Activated naive CD4-positive, alpha-beta T cell treated with anti-CD3 and anti-CD28 coated beads, Interleukin-2, amount 50 U/mL, for 24 hours (primary cell): ENCODE data around the gene GPR183.
"Not testable (repeated sequence)": the region's sequence is repeated elsewhere in the genome, so short reads cannot be mapped to it uniquely, and the experiment has no call there.

Experiments used
- H3K27ac Mint-ChIP-seq: one replicate; pipeline ENCODE4 v1.8.0; 2021; ENCODE audit warnings: mild to moderate bottlenecking, mixed read lengths
- H3K27me3 Mint-ChIP-seq: one replicate; pipeline ENCODE4 v1.8.0; 2021; ENCODE audit warnings: mixed read lengths
- H3K36me3 Mint-ChIP-seq: one replicate; pipeline ENCODE4 v1.8.0; 2021; ENCODE audit warnings: mixed read lengths
- H3K4me1 Mint-ChIP-seq: one replicate; pipeline ENCODE4 v1.8.0; 2021; ENCODE audit warnings: mixed read lengths
- H3K4me3 Mint-ChIP-seq: one replicate; pipeline ENCODE4 v1.8.0; 2021; ENCODE audit warnings: mild to moderate bottlenecking, mixed read lengths
- H3K9me3 Mint-ChIP-seq: one replicate; pipeline ENCODE4 v1.8.0; 2021; ENCODE audit warnings: mixed read lengths

The GPR183 gene

DNA sequence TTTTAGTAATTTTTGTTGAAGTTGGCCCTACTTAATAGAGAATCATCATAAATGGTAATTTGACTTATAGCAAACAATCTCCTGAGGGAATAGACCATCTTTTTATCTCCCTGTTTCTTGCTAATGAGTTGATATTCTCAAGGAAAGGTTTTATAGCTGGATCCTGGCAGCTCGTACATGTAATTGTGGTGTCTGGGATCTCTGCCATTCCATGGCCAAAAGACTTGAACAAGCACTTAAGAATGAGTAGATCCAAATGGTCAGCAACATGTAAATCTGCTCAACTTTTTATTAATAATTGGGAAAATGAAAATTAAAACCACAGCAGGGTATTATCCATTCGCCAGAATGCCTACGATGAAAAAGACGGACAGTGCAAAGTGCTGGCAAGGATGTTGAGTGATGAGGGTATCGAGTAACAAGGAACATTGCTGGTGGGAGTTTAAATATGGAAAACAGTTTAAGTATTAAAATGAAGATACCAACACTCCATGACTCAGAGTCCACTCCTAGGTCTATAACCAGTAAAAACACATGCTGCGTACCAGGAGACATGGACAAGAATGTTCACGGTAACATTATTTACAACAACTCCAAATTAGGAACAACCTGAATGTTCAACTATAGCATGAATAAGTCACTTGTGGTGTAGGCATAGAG is 43.9 kb downstream of the GPR183 start:
- Mint-ChIP-seq H3K4me1 (peaks cover 78% of the 10 kb centered on the region), H3K36me3 (peaks cover 5% of the 10 kb centered on the region), H3K4me3 (no peak overlapping the region), H3K27ac (peak overlapping the region; percentile 87), H3K9me3 (no peaks in the 10 kb centered on the region), H3K27me3 (no peaks in the 10 kb centered on the region)

DNA sequence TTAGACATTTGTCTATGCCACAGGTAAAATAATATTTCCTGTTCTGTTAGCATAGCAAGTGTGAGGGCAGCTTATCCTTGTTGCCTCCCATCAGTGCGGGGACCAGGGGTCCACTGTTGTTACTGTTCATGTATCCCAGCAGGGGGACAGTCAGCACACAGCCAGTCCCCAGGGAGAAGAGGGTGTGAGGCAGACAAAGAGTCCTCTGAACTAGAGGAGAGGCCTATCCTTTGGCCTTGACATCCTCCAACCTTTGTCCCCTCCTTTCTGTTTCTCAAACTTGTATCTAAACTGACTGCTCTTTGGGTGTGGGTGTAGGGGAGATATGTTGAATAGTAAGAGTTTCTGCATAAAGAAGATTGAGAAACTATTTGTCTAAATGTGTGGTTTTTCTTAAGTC is 46.1 kb downstream of the GPR183 start:
- Mint-ChIP-seq H3K27me3 (no peaks in the 10 kb centered on the region), H3K36me3 (peaks cover 6% of the 10 kb centered on the region)

DNA sequence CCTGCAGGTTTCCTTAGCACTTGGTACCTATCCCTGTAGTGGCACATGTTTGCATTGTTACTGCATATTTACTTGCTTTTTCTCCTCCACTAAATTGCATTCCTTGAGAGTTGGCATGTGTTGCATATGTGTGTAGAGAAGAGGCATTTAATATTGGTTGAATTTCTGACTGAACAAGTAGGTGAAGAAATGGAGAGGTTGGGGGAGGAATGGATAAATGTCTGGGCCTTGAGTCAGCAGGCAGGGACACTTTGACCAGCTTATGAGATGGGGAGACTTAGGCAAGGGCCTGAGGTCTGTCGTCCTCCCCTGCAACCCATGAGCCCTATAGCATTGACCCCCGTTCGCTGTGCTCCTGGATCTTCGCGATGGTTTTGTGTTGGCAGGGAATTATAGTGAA is 47.0 kb downstream of the GPR183 start:
- Mint-ChIP-seq H3K4me1 (peaks cover 92% of the 10 kb centered on the region), H3K27ac (peak overlapping the region; percentile 85), H3K36me3 (peaks cover 8% of the 10 kb centered on the region), H3K27me3 (no peaks in the 10 kb centered on the region), H3K4me3 (peak overlapping the region; percentile 57), H3K9me3 (no peaks in the 10 kb centered on the region)

More for the DNA sequence above, 46.1 kb downstream of the GPR183 start:
- Mint-ChIP-seq H3K4me3 (peak overlapping the region; percentile 30), H3K9me3 (no peaks in the 10 kb centered on the region), H3K4me1 (peaks cover 90% of the 10 kb centered on the region), H3K27ac (peak overlapping the region; percentile 87)

DNA sequence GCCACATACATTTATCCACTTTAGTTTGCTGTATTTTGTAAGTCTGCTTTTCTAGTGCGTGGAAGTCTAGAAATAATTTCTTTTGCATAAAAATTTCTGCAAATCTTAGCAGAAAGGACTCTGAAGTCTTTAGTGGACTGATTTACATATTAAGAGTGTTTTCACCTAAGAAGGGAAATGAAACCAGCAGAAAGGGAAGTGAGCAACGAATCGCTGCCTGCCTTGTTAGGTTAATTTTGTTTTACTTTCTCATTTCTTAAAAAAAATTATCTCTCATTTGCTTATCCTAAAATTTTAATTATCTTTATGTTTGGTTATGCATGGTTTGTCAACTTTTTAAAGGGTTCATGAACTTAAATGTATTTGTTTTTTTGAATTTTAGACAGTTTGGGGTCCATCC is 48.3 kb downstream of the GPR183 start:
- peaks cover 14% of the 10 kb centered on the region for H3K36me3 Mint-ChIP-seq
- H3K27me3 Mint-ChIP-seq = no peaks in the 10 kb centered on the region
- H3K4me3 Mint-ChIP-seq = peak overlapping the region; percentile 90
- peaks cover 89% of the 10 kb centered on the region for H3K4me1 Mint-ChIP-seq
- peak overlapping the region; percentile 97 for H3K27ac Mint-ChIP-seq
- peaks cover 5% of the 10 kb centered on the region for H3K9me3 Mint-ChIP-seq

DNA sequence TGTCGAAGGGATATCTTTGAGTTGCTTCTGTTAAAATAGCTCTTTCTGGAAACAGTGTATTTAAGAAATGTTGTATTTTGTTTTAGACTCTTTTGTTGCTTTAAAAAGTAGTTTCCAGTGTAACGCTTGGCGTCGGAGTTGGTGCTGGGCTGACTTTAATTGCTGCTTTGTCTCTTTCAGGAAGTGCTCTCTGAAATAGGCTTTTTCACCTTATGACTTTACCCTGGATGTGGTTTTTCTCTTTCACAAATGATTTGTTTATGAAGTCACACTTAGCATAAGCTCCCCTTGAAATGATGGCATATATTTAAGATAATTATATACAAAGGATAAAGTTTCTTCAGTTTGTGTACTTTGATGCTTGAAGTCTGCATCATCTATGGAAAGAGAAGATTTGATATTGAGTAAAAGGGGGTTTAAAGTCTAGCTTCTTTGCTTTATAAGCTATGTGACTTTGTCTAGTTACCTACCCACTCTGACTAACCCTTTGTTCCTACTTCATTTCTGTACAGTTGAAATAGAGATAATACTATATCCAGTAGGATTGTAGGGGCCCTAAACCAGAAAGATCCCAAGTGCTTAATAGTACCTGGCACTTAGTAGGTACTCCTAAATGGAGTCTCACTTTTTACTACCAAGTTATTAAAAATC is 48.9 kb downstream of the GPR183 start, which contains the start of gene GPR18:
TSS of gene GPR18 (minus strand) at position 170 of the 651 bp plus-strand sequence. CDS start 2,507 bp downstream, outside the sequence.
- no peaks in the 10 kb centered on the region for H3K27me3 Mint-ChIP-seq
- H3K9me3 Mint-ChIP-seq = peaks cover 5% of the 10 kb centered on the region
- peaks cover 14% of the 10 kb centered on the region for H3K36me3 Mint-ChIP-seq
- H3K4me1 Mint-ChIP-seq = peaks cover 88% of the 10 kb centered on the region
- peak within 1 kb of the TSS; percentile 91 for H3K4me3 Mint-ChIP-seq
- peak within 1 kb of the TSS; percentile 97 for H3K27ac Mint-ChIP-seq

DNA sequence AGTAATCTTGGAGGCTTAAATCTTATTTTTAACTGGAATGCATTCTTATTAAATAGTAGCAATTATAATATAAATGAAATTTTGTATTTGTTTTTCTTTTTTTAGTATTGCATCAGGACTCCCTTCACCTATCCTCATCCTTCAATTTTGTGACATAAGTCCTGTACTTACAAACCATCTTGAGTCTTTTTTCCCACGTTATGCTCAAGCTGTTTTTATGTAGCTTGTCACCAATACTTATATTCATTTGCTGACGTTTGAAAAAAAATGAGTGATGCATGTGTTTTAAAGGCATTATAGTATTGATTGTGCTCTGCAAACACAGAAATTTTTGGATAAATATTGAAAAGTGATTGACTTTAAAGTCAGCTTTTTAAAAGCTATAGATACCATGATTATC is 49.9 kb downstream of the GPR183 start:
- peak overlapping the region; percentile 91 for H3K4me3 Mint-ChIP-seq

DNA sequence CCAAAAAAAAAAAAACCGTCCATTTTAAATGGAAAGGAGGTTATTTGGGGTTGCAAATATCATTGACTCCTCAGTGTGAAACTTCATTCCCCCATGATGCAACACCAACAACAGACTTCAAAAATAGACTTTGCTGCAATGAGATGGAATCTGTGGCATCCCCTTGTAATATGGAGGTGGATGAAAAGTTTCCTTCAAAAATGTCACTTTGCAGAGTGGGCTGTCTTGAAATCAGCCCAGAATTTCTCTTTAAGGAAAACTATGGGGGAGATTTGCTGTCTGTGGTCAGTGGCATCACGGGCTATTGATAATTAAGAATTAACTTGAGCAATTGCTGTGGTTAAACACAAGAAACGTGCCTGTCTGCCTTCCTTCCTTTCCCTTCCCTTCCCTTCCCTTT is 50.5 kb downstream of the GPR183 start:
- Mint-ChIP-seq H3K4me3 (peak overlapping the region; percentile 91), H3K9me3 (peaks cover 5% of the 10 kb centered on the region), H3K27ac (peak overlapping the region; percentile 97), H3K27me3 (no peaks in the 10 kb centered on the region), H3K4me1 (peaks cover 82% of the 10 kb centered on the region), H3K36me3 (peaks cover 14% of the 10 kb centered on the region)

More for the DNA sequence above, 49.9 kb downstream of the GPR183 start:
- peaks cover 5% of the 10 kb centered on the region for H3K9me3 Mint-ChIP-seq
- H3K27me3 Mint-ChIP-seq = no peaks in the 10 kb centered on the region
- H3K27ac Mint-ChIP-seq = peak overlapping the region; percentile 92
- H3K4me1 Mint-ChIP-seq = peaks cover 82% of the 10 kb centered on the region
- peaks cover 14% of the 10 kb centered on the region for H3K36me3 Mint-ChIP-seq

DNA sequence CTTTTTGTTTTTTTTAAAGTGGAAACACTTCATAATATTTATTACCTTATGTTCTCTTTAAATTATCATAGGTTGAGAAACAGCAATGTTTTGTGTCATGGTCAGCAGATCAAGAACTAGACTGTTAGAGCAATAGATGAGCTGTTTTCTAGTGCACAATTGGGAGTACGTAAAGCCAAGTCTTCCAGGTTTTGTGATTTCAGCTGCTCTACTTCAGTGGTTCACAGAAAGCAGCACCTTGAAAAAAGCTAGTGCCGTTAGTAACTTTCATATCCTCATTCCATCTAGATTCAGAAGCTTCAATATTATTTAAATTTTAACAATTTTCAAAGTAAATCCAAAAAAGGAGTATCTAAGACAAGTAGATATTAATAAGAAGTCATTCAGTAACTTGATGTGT is 50.9 kb downstream of the GPR183 start:
- Mint-ChIP-seq H3K36me3 (peaks cover 16% of the 10 kb centered on the region), H3K4me3 (peak overlapping the region; percentile 91), H3K9me3 (peaks cover 5% of the 10 kb centered on the region), H3K27me3 (no peaks in the 10 kb centered on the region), H3K4me1 (peaks cover 82% of the 10 kb centered on the region), H3K27ac (peak overlapping the region; percentile 97)

- Mint-ChIP-seq H3K36me3 (peaks cover 20% of the 10 kb centered on the region), H3K27ac (peak overlapping the region; percentile 92), H3K9me3 (peaks cover 5% of the 10 kb centered on the region), H3K27me3 (no peaks in the 10 kb centered on the region), H3K4me3 (peak overlapping the region; percentile 91), H3K4me1 (peaks cover 80% of the 10 kb centered on the region)
These were observed 51.9 kb downstream of the GPR183 start for GRCh38 chr13:99255271-99255670.

DNA sequence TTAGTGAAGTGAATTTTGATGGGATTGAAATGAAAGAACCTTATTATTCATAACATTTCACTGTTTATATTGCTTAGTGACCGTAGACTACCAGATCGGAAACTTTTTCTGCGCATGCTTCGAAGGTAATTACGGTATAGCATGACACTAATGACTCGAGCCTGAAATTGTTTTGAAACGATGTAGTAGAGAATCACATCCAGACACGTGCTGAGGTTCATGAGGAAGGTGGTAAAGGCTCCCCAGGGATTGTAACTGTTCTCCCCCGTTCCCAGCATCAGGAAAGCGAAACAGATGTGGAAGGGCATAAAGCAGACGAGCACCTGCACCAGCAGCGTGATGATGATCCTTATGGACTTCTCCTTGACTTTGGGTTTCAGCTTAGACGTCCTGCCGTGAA is 52.4 kb downstream of the GPR183 start:
- Mint-ChIP-seq H3K36me3 (peaks cover 20% of the 10 kb centered on the region), H3K4me1 (peaks cover 80% of the 10 kb centered on the region), H3K27me3 (no peaks in the 10 kb centered on the region), H3K9me3 (peaks cover 5% of the 10 kb centered on the region), H3K27ac (peak overlapping the region; percentile 92), H3K4me3 (peak overlapping the region; percentile 91)

GRCh38 chr13:99251921-99252320 is 55.3 kb downstream of the GPR183 start:
- peaks cover 67% of the 10 kb centered on the region for H3K4me1 Mint-ChIP-seq

GRCh38 chr13:99250982-99251825 is 56.0 kb downstream of the GPR183 start:
- peaks cover 5% of the 10 kb centered on the region for H3K9me3 Mint-ChIP-seq
- no peak overlapping the region for H3K4me3 Mint-ChIP-seq
- H3K4me1 Mint-ChIP-seq = peaks cover 63% of the 10 kb centered on the region
- peak overlapping the region; percentile 76 for H3K27ac Mint-ChIP-seq
- H3K36me3 Mint-ChIP-seq = peaks cover 39% of the 10 kb centered on the region
- H3K27me3 Mint-ChIP-seq = no peaks in the 10 kb centered on the region

More at GRCh38 chr13:99251921-99252320, 55.3 kb downstream of the GPR183 start:
- Mint-ChIP-seq H3K27ac (peak overlapping the region; percentile 76), H3K36me3 (peaks cover 39% of the 10 kb centered on the region), H3K9me3 (peaks cover 5% of the 10 kb centered on the region), H3K4me3 (peak overlapping the region; percentile 15), H3K27me3 (no peaks in the 10 kb centered on the region)

DNA sequence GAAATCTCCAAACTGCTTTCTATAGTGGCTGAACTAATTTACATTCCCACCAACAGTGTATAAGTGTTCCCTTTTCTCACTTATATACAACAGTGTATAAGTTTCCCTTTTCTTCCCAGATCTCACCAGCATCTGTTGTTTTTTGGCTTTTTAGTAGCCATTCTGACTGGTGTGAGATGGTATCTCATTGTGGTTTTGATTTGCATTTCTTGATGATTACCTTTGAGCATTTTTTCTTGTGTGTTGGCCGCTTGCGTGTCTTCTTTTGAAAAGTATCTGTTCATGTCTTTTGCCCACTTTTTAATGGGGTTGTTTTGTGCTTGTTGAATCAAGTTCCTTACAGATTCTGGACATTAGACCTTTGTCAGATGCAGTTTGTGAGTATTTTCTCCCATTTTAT is 57.6 kb downstream of the GPR183 start:
- H3K9me3 Mint-ChIP-seq, H3K27me3 Mint-ChIP-seq, H3K4me3 Mint-ChIP-seq: not testable (repeated sequence)
- peaks cover 50% of the 10 kb centered on the region for H3K4me1 Mint-ChIP-seq
- peak overlapping the region; percentile 33 for H3K27ac Mint-ChIP-seq
- peaks cover 29% of the 10 kb centered on the region for H3K36me3 Mint-ChIP-seq

GRCh38 chr13:99249178-99249577 is 58.0 kb downstream of the GPR183 start:
- peak overlapping the region; percentile 51 for H3K27ac Mint-ChIP-seq
- H3K4me1 Mint-ChIP-seq = peaks cover 48% of the 10 kb centered on the region

GRCh38 chr13:99246100-99246499 is 61.1 kb downstream of the GPR183 start:
- no peaks in the 10 kb centered on the region for H3K9me3 Mint-ChIP-seq

More at GRCh38 chr13:99249178-99249577, 58.0 kb downstream of the GPR183 start:
- H3K4me3 Mint-ChIP-seq, H3K27me3 Mint-ChIP-seq, H3K9me3 Mint-ChIP-seq: not testable (repeated sequence)
- peaks cover 29% of the 10 kb centered on the region for H3K36me3 Mint-ChIP-seq

More at GRCh38 chr13:99246100-99246499, 61.1 kb downstream of the GPR183 start:
- Mint-ChIP-seq H3K27me3 (no peaks in the 10 kb centered on the region), H3K27ac (no peak overlapping the region), H3K4me3 (no peak overlapping the region), H3K4me1 (peaks cover 33% of the 10 kb centered on the region), H3K36me3 (peaks cover 30% of the 10 kb centered on the region)
